Nephron (organoid): Measurements from ENCODE around the gene ARHGDIB.
A peak's percentile ranks its signal among the peaks of the same experiment; 100 is the strongest.

ENCODE experiments used
- H3K27ac Mint-ChIP-seq, 3 experiments: 2 replicates each; pipeline ENCODE4 v1.8.0; 2020; ENCODE audit warnings: mixed read lengths in 3 of 3, mild to moderate bottlenecking in 2 of 3, moderate library complexity in 1 of 3
- H3K27me3 Mint-ChIP-seq: 2 replicates; pipeline ENCODE4 v1.8.0; 2021; ENCODE audit warnings: low read depth, mild to moderate bottlenecking, moderate library complexity, mixed read lengths
- H3K36me3 Mint-ChIP-seq: 2 replicates; pipeline ENCODE4 v1.8.0; 2020; ENCODE audit warnings: low read depth, mixed read lengths
- H3K4me1 Mint-ChIP-seq: 2 replicates; pipeline ENCODE4 v1.8.0; 2020; ENCODE audit warnings: mixed read lengths
- H3K4me3 Mint-ChIP-seq, 3 experiments: 2 replicates each; pipeline ENCODE4 v1.8.0; 2020; ENCODE audit warnings: mild to moderate bottlenecking in 3 of 3, mixed read lengths in 3 of 3, moderate library complexity in 2 of 3
- H3K9me3 Mint-ChIP-seq: 2 replicates; pipeline ENCODE4 v1.8.0; 2020; ENCODE audit warnings: mixed read lengths
- TF ChIP-seq, protein P1 (sequence below), 3 experiments: fragments of 200-600 bp; sonication (generic); IDR thresholded peaks; one replicate each; pipeline ENCODE4 v1.5.0; 2021; ENCODE audit warnings: antibody characterized with exemption in 3 of 3; ENCODE audit not compliant: unreplicated experiment in 3 of 3

ARHGDIB gene

DNA sequence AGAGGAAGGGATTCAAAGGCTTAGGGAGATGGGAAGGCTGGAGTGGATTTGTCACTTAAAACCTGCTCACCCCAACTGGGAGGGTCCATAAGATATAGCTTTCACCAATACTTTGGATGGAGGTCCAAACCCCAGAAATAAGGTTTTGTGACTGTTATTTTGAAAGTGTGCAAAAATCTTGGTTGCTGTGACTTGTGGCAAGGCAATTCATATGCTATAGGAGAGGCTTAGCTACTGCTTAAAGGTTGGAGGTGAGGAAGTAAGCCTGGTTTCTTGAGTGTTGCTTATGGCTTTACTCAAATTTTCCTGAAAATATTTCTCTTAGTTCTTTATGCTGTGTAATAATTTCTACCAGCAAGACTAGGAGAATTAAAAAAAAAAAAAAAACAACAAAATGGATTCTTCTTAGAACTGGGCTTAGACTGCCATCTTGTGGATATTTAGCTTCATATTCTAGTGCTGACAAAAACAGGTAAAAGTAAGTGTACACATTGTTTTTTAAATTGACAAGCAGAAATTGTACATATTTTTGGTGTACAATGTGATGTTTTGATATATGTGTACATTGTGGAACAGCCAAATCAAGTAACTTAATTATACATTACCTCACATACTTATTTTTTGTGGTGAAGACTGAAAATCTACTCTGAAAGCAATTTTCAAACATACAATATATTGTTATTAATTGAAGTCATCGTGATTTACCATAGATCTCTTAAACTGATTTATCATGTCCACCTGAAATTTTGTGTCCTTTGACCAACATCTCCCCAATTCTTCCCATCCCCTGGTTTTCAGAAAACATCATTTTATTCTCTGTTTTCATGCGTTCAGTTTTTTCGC lies 34.4 kb upstream of the ARHGDIB start:
- Mint-ChIP-seq H3K4me3 (no peak overlapping the region), H3K36me3 (no peaks in the 10 kb centered on the region), H3K27ac (peak overlapping the region; percentile 37 to 82 (median 66)), H3K9me3 (peaks cover 6% of the 10 kb centered on the region), H3K27me3 (no peaks in the 10 kb centered on the region), H3K4me1 (peaks cover 30% of the 10 kb centered on the region)
- TF ChIP-seq, protein P1, sequence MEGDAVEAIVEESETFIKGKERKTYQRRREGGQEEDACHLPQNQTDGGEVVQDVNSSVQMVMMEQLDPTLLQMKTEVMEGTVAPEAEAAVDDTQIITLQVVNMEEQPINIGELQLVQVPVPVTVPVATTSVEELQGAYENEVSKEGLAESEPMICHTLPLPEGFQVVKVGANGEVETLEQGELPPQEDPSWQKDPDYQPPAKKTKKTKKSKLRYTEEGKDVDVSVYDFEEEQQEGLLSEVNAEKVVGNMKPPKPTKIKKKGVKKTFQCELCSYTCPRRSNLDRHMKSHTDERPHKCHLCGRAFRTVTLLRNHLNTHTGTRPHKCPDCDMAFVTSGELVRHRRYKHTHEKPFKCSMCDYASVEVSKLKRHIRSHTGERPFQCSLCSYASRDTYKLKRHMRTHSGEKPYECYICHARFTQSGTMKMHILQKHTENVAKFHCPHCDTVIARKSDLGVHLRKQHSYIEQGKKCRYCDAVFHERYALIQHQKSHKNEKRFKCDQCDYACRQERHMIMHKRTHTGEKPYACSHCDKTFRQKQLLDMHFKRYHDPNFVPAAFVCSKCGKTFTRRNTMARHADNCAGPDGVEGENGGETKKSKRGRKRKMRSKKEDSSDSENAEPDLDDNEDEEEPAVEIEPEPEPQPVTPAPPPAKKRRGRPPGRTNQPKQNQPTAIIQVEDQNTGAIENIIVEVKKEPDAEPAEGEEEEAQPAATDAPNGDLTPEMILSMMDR (IDR thresholded peaks at IDR 0.05; ENCODE audit: unreplicated experiment in 3 of 3), result peak; percentile 59 to 81 (median 68)

DNA sequence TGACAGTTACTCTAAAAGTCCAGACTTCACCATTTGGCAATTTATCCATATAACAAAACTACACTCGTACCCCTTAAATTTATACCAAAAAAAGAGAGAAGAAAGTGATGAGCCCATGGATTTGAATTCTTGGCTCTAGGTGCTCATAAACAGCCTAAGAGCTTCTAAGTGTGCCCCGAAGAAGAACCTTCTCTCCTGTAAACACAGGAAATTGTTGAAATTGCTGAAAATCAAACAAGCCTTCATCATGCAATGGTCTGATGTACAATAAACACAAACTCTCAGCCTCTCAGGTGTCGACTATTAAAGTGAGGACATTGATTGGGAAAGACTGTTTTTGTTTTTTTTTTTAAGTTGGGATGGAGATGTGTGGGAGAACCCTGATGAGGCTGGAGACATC lies 33.2 kb upstream of the ARHGDIB start:
- H3K4me3 Mint-ChIP-seq, result no peak overlapping the region
- peak overlapping the region in 1 of 3 experiments; percentile 47 for H3K27ac Mint-ChIP-seq
- no peaks in the 10 kb centered on the region for H3K27me3 Mint-ChIP-seq
- TF ChIP-seq, protein P1 (IDR thresholded peaks at IDR 0.05; ENCODE audit: unreplicated experiment in 3 of 3), result no peak
- H3K9me3 Mint-ChIP-seq, result peaks cover 15% of the 10 kb centered on the region
- no peaks in the 10 kb centered on the region for H3K36me3 Mint-ChIP-seq
- H3K4me1 Mint-ChIP-seq, result peaks cover 18% of the 10 kb centered on the region

DNA sequence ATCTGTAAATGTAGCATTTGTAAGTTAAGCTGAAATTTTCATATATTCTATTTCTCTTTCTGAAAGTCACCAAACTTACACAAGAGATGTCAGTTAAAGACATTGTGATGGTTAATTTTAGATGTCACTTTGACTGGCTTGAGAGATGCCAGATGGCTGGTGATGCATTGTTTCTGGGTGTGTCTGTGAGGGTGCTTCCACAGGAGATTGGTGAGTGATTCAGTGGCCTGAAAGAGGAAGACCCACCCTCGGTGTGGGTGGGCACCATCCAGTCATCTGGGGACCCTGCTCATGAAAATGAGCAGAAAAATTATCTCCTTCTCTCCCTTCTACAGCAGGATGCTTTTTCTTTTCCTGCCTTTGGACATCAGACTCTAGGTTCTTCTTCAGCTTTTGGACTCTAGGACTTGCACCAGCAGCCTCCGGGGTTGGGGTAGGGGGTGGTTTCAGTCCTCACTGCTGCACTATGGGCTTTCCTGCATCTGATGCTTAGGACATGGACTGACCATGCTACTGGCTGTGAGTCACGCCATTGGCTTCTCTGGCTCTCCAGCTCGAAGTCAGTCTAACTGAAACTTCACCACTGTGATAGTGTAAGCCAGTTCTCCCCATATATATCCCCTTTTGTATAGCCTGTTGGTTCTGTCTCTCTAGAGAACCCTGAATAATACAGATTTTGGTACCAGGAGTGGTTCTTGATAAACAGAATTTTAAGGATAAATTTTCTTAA lies 32.3 kb upstream of the ARHGDIB start:
- Mint-ChIP-seq H3K36me3 (no peaks in the 10 kb centered on the region), H3K4me3 (no peak overlapping the region), H3K27ac (peak overlapping the region in 1 of 3 experiments; percentile 47), H3K4me1 (peaks cover 9% of the 10 kb centered on the region), H3K9me3 (peaks cover 20% of the 10 kb centered on the region), H3K27me3 (no peaks in the 10 kb centered on the region)
- TF ChIP-seq, protein P1 (IDR thresholded peaks at IDR 0.05; ENCODE audit: unreplicated experiment in 3 of 3), result no peak

DNA sequence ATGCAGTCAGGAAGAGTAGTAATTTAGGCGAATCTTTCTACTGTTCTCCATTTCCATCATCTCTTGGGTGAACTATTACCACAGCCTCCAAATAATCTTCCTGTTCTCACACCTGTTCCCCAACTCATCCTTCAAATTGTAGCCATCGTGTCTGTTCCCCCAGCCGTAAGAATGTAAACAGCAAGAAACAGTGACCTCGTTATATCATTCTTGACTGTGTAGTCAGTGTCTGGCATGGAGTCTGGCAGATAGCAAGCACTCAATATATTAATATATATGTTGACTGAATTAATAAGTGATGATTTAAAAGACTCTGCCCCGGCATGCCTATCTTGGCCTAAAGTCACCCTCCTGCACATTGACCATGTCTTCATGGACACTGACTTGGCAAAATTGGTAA lies 31.7 kb upstream of the ARHGDIB start:
- H3K9me3 Mint-ChIP-seq, result peaks cover 20% of the 10 kb centered on the region
- TF ChIP-seq, protein P1 (IDR thresholded peaks at IDR 0.05; ENCODE audit: unreplicated experiment in 3 of 3), result no peak
- no peak overlapping the region for H3K4me3 Mint-ChIP-seq
- H3K27ac Mint-ChIP-seq, result no peak overlapping the region
- no peaks in the 10 kb centered on the region for H3K36me3 Mint-ChIP-seq
- H3K4me1 Mint-ChIP-seq, result peaks cover 3% of the 10 kb centered on the region
- H3K27me3 Mint-ChIP-seq, result no peaks in the 10 kb centered on the region

DNA sequence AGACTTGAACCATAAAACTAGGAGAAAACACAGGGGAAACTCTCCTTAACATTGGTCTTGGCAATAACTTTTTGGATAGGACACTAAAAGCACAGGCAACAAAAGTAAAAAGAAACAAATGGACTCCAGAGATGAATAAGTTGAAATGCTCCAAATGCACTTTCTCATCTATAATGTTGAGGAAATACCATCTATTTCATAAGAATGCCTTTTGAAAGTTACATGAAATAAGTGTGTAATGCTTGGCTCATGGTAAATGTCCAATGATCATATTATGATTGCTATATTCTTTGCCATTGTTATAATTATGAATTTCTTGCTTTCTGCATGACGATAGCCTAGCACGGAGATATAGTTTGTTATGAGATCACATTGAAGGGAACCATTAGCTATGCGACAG lies 31.3 kb upstream of the ARHGDIB start:
- Mint-ChIP-seq H3K4me1 (no peaks in the 10 kb centered on the region), H3K36me3 (no peaks in the 10 kb centered on the region), H3K4me3 (no peak overlapping the region), H3K27ac (no peak overlapping the region), H3K27me3 (no peaks in the 10 kb centered on the region), H3K9me3 (peaks cover 20% of the 10 kb centered on the region)
- TF ChIP-seq, protein P1 (IDR thresholded peaks at IDR 0.05; ENCODE audit: unreplicated experiment in 3 of 3), result no peak
